GM12874 (cell line): Measurements from ENCODE around the gene TAS2R39.

Experiments used
- TF ChIP-seq, protein P1 (sequence below): IDR thresholded peaks from 2 replicates; pipeline ENCODE4 v1.5.1; 2011; ENCODE audit warnings: low read depth, mild to moderate bottlenecking, control low read depth, low read length, moderate library complexity; ENCODE audit not compliant: insufficient read depth

Gene TAS2R39

DNA sequence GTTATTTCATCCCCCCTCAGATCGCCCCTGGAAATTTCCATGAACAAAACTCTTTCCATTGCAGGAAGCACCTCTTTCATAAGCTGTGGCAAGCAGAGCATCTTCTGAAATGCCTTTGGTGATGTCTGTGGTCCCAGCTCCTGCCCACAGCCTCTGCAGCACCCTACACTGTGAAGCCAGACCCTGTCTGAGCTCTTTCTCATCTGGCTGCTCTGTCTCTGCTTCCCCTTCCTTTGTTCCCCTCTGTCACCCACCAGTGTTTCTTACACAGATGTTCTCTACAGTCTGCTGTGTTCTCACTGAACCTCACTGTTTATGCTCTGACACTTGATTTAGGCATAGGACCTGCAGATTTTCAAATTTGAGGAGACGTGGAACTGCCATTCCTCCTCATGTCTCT, 1.9 kb upstream of the TAS2R39 start:
- TF ChIP-seq, protein P1, sequence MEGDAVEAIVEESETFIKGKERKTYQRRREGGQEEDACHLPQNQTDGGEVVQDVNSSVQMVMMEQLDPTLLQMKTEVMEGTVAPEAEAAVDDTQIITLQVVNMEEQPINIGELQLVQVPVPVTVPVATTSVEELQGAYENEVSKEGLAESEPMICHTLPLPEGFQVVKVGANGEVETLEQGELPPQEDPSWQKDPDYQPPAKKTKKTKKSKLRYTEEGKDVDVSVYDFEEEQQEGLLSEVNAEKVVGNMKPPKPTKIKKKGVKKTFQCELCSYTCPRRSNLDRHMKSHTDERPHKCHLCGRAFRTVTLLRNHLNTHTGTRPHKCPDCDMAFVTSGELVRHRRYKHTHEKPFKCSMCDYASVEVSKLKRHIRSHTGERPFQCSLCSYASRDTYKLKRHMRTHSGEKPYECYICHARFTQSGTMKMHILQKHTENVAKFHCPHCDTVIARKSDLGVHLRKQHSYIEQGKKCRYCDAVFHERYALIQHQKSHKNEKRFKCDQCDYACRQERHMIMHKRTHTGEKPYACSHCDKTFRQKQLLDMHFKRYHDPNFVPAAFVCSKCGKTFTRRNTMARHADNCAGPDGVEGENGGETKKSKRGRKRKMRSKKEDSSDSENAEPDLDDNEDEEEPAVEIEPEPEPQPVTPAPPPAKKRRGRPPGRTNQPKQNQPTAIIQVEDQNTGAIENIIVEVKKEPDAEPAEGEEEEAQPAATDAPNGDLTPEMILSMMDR: no peak

- TF ChIP-seq, protein P1: no peak
These were observed 2.3 kb downstream of the TAS2R39 start for GRCh38 chr7:143185551-143185950.

DNA sequence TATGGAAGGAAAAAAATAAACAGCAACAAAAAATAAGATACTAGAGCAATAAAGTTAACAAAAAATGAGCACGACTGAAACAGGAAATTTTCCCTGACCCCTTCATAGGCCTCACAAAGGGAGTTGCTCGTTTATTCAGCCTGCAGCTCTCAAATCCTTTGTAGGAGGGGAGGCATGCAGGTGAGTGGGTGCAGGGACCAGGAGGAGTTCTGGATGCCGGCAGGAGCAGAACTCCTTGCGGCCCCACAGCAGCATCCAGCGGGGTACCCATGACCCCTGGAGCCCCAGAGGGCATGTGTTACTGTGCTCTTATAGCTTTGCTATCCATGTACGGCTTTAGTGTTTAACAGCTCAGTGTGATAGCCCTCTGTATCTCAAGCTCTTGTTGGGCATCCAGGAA, 5.8 kb downstream of the TAS2R39 start:
- TF ChIP-seq, protein P1: no peak

- TF ChIP-seq, protein P1: no peak
These were observed 10.7 kb downstream of the TAS2R39 start for GRCh38 chr7:143193880-143194279.

DNA sequence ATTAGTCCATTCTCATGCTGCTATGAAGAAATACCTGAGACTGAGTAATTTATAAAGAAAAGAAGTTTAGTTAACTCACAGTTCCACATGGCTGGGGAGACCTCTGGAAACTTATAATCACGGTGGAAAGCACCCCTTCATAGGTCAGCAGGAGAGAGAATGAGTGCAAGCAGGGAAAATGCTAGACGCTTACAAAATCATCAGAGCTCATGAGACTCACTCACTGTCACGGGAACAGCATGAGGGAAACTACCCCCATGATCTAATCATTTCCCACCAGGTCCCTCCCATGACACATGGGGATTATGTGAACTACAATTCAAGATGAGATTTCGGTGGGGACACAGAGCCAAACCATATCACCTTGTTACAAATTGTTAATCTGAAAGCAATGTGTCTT, 15.8 kb downstream of the TAS2R39 start:
- TF ChIP-seq, protein P1: no peak

- TF ChIP-seq, protein P1: no peak
These were observed 18.9 kb downstream of the TAS2R39 start for GRCh38 chr7:143202161-143202560.

GRCh38 chr7:143203386-143203785, 20.2 kb downstream of the TAS2R39 start:
- TF ChIP-seq, protein P1: no peak
